Endothelial cell of umbilical vein (primary cell): ENCODE results near the gene LDLRAD4.

Source experiments
- CTCF ChIP-seq, 2 donors: IDR thresholded peaks; 1 replicate in 1 of 2; 2 replicates in 1 of 2; pipeline ENCODE4 v1.5.1; 2011; ENCODE audit warnings: low read length in 2 of 2, mild to moderate bottlenecking in 2 of 2, moderate library complexity in 2 of 2, control low read depth in 1 of 2, inconsistent platforms in 1 of 2, low read depth in 1 of 2; ENCODE audit not compliant: insufficient read depth in 1 of 2; ENCODE audit errors: extremely low read depth in 1 of 2
- MYC ChIP-seq: IDR thresholded peaks from one replicate; pipeline ENCODE4 v1.6.1; 2011; ENCODE audit warnings: mild to moderate bottlenecking, low read depth, low read length

GRCh38 chr18:13493079-13493478, 274.5 kb downstream of the LDLRAD4 start:
- no peak for TF ChIP-seq CTCF (IDR thresholded peaks at IDR 0.05; ENCODE audit: extremely low read depth in 1 of 2, insufficient read depth in 1 of 2, low read depth in 1 of 2, low read length in 2 of 2)
- no peak for TF ChIP-seq MYC
